ENCODE measurements around the gene CGREF1. TPM values are rescaled to one million over a fixed set of nuclear protein-coding genes. Genes with fewer than 3 reads are reported as not detected.

The CGREF1 gene
- total RNA-seq, 1 experiment from 2014 or later, result 2.1 TPM

DNA sequence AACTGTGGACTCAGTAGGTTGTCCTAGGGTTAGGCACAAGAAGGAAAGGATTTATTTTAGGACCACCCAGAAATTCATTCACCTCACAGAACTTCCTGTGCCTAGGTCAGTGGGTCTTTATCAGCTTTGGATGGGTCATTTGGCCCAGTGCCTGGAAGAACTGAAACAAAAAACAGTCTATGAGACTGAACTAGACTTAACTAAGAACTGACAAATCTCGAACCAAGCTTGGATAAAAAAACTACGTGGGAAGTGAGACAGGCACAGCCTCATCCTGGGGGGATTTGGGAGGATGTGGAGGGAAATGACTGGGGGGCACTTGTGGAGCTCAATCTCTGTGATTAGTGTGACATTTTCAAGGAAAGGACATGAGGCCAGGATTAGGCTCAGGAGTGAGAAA is 45.1 kb downstream of the CGREF1 start:
- H3K36me3 Mint-ChIP-seq (ENCODE audit: insufficient read depth in 1 of 3, low read depth in 3 of 3), result peaks cover 9 to 21% (median 19%) of the 10 kb centered on the region in 3 experiments; a peak in 6 of 7 replicates
- H3K79me1 ChIP-seq (ENCODE audit: insufficient read depth, low read depth, low read length, poor library complexity, severe bottlenecking), result peaks cover 2% of the 10 kb centered on the region
- H3K4me3 Mint-ChIP-seq, result no peak overlapping the region
- H2BK20ac ChIP-seq (ENCODE audit: low read depth, low read length, poor library complexity, severe bottlenecking), result no peak overlapping the region
- no peak overlapping the region for H3T11ph ChIP-seq (ENCODE audit: low read length)
- H3K79me2 ChIP-seq (ENCODE audit: insufficient read depth, low read length), result peaks cover 5% of the 10 kb centered on the region; the same call in 1 of the 2 replicates
- no peak overlapping the region for H2BK5ac ChIP-seq (ENCODE audit: insufficient read length, low read length)
- H3K9me3 Mint-ChIP-seq, result no peaks in the 10 kb centered on the region; a peak in 1 of 5 replicates
- no CpG with 5 or more reads among the region's 2 CpGs for WGBS (ENCODE audit: extremely low coverage, insufficient read length, low lambda C conversion rate)
- H3K23me2 ChIP-seq (ENCODE audit: insufficient read length, low read depth, low read length, poor library complexity, severe bottlenecking), result peaks cover 12% of the 10 kb centered on the region
- H3K27me3 ChIP-seq (ENCODE audit: insufficient read depth, low read length), result no peaks in the 10 kb centered on the region
- no peak overlapping the region for H2BK15ac ChIP-seq (ENCODE audit: low read depth, low read length)
- H3K14ac ChIP-seq (ENCODE audit: insufficient read depth, low read length), result no peak overlapping the region
- TF ChIP-seq CTCF (conservative IDR thresholded peaks at IDR 0.05), result no peak
- no peak overlapping the region for H2BK12ac ChIP-seq (ENCODE audit: insufficient read length, low read depth, low read length)
- no peak overlapping the region for H4K91ac ChIP-seq (ENCODE audit: insufficient read length, low read depth, low read length)
- no peak overlapping the region for H3K27ac ChIP-seq (ENCODE audit: insufficient read length, low read depth, low read length)
- H3K56ac ChIP-seq (ENCODE audit: insufficient read length, low read depth, low read length), result no peak overlapping the region
- H3K23ac ChIP-seq (ENCODE audit: insufficient read length, low read depth, low read length), result no peak overlapping the region
- no peak overlapping the region for H3K18ac ChIP-seq (ENCODE audit: insufficient read length, low read depth, low read length)
- H3K9ac ChIP-seq (ENCODE audit: extremely low read depth, insufficient read length, low read length), result no peak overlapping the region
- no peak overlapping the region for H2BK120ac ChIP-seq (ENCODE audit: low read depth, low read length, poor library complexity, severe bottlenecking)
- peaks cover 24 to 32% of the 10 kb centered on the region in 2 experiments for H3K4me1 Mint-ChIP-seq
- H3K9me3 ChIP-seq (ENCODE audit: control insufficient read depth, low read depth, low read length), result no peaks in the 10 kb centered on the region
- no peak overlapping the region for H3K4ac ChIP-seq (ENCODE audit: low read depth, low read length)
- H3K27ac Mint-ChIP-seq, result 0 out of 7 replicates have a peak overlapping the region, but pooled peaks of 1 of the 3 experiments have one; percentile 1
- no peak overlapping the region for H4K8ac ChIP-seq (replicated peaks; ENCODE audit: insufficient read length, low read depth, low read length)
- no peak overlapping the region for H4K5ac ChIP-seq (ENCODE audit: insufficient read length, low read depth, low read length)
- no peaks in the 10 kb centered on the region for H4K20me1 ChIP-seq (ENCODE audit: control insufficient read depth, insufficient read depth, insufficient read length)
- no peaks in the 10 kb centered on the region for H3K4me1 ChIP-seq (ENCODE audit: insufficient read depth, low read length)
- peaks cover 20% of the 10 kb centered on the region for H3K27me3 Mint-ChIP-seq (ENCODE audit: low read depth)
- no peak overlapping the region for H2AFZ ChIP-seq (ENCODE audit: low read length)
- DNase-seq, result no peak
- H2AK5ac ChIP-seq (ENCODE audit: insufficient read length, low read length), result no peak overlapping the region
- H3K4me2 ChIP-seq (ENCODE audit: insufficient read depth, insufficient read length, low read length), result no peak overlapping the region

Measured in H9 (cell line).